Stomach (tissue), 4 donors: ENCODE results near the gene MIS18BP1.
"Not testable (repeated sequence)": the region's sequence is repeated elsewhere in the genome, so short reads cannot be mapped to it uniquely, and the experiment has no call there.

ENCODE experiments used
- POLR2A ChIP-seq, 4 donors: fragments of 450-650 bp; IDR thresholded peaks; one replicate each; pipeline ENCODE4 v1.6.1; 2016; ENCODE audit warnings: antibody characterized with exemption in 4 of 4, control low read depth in 2 of 4, mild to moderate bottlenecking in 1 of 4, moderate library complexity in 1 of 4
- POLR2AphosphoS5 ChIP-seq, 3 donors: sonication (generic); formaldehyde crosslinking; IDR thresholded peaks; one replicate each; pipeline ENCODE4 v1.6.1; 2016; ENCODE audit warnings: antibody characterized with exemption in 3 of 3
- TF ChIP-seq, protein P1 (sequence below), 7 experiments: fragments of 450-650 bp in 4 of 7; fragments of 200-600 bp in 3 of 7; sonication (generic) in 3 of 7; IDR thresholded peaks; one replicate each; pipeline ENCODE4 v1.5.1; 2016 to 2019; ENCODE audit warnings: antibody characterized with exemption in 7 of 7, control low read depth in 2 of 7, mild to moderate bottlenecking in 1 of 7

DNA sequence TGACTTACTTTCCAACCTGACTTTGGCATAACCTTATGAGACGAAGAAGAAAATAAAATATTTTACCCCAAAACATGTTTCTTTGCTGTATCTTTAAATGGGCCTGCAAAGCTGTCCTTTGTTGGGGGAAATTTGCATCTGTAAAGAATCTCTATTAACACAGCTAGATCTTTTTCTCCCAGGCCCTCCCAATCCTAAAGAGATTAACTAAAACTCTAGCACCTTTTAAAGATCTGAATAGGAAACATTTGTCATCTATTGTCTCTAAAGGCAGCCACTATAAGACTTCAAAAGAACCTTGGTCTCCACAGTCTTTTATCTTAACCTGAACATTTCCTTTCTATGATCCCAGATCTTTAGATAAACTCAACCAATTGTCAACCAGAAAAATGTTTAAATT, 41.8 kb upstream of the MIS18BP1 start:
- TF ChIP-seq POLR2A, POLR2AphosphoS5 (IDR thresholded peaks at IDR 0.05): not testable (repeated sequence)
- TF ChIP-seq, protein P1, sequence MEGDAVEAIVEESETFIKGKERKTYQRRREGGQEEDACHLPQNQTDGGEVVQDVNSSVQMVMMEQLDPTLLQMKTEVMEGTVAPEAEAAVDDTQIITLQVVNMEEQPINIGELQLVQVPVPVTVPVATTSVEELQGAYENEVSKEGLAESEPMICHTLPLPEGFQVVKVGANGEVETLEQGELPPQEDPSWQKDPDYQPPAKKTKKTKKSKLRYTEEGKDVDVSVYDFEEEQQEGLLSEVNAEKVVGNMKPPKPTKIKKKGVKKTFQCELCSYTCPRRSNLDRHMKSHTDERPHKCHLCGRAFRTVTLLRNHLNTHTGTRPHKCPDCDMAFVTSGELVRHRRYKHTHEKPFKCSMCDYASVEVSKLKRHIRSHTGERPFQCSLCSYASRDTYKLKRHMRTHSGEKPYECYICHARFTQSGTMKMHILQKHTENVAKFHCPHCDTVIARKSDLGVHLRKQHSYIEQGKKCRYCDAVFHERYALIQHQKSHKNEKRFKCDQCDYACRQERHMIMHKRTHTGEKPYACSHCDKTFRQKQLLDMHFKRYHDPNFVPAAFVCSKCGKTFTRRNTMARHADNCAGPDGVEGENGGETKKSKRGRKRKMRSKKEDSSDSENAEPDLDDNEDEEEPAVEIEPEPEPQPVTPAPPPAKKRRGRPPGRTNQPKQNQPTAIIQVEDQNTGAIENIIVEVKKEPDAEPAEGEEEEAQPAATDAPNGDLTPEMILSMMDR (IDR thresholded peaks at IDR 0.05) = not testable (repeated sequence)
